Nephron (organoid): ENCODE data around the gene HES4.

Source experiments
- H3K27ac Mint-ChIP-seq, 3 experiments: 2 replicates each; pipeline ENCODE4 v1.8.0; 2020; ENCODE audit warnings: mixed read lengths in 3 of 3, mild to moderate bottlenecking in 2 of 3, moderate library complexity in 1 of 3
- H3K27me3 Mint-ChIP-seq: 2 replicates; pipeline ENCODE4 v1.8.0; 2021; ENCODE audit warnings: low read depth, mild to moderate bottlenecking, moderate library complexity, mixed read lengths
- H3K36me3 Mint-ChIP-seq: 2 replicates; pipeline ENCODE4 v1.8.0; 2020; ENCODE audit warnings: low read depth, mixed read lengths
- H3K4me1 Mint-ChIP-seq: 2 replicates; pipeline ENCODE4 v1.8.0; 2020; ENCODE audit warnings: mixed read lengths
- H3K4me3 Mint-ChIP-seq, 3 experiments: 2 replicates each; pipeline ENCODE4 v1.8.0; 2020; ENCODE audit warnings: mild to moderate bottlenecking in 3 of 3, mixed read lengths in 3 of 3, moderate library complexity in 2 of 3
- H3K9me3 Mint-ChIP-seq: 2 replicates; pipeline ENCODE4 v1.8.0; 2020; ENCODE audit warnings: mixed read lengths
- CTCF ChIP-seq, 3 experiments: fragments of 200-600 bp; sonication (generic); IDR thresholded peaks; one replicate each; pipeline ENCODE4 v1.5.0; 2021; ENCODE audit warnings: antibody characterized with exemption in 3 of 3; ENCODE audit not compliant: unreplicated experiment in 3 of 3

Gene HES4

DNA sequence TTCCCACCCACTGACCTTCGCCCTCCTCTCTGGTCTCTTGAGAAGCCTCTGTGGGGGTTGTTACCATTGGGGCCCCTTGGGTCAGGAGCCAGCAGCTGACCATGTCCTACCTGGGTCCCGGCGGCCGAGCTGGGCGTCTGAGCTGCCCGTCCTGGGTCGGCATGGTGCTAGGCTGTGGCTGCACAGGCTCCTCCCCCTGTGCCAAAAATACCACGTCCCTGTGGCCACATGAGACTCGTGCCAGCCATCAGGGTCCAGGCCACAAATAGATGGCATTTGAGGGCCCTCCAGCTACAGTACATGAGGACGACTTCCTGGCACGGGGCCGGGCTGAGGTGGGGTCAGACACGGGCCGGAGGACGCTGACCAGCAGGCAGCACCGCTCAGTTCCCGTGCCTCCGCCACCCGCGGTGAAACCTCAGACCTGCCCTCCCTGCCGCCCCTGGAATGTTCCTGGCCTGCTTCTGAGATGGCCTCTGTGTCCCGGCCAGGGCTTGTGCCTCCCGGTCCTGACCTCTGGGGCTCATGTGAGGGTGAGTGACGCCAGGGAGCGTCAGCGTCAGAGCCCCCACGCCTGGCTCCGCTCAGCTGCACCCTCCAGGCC is 17.8 kb downstream of the HES4 start, which contains the start of gene PERM1:
TSS of gene PERM1 (minus strand) at position 139 of the 604 bp plus-strand sequence. CDS start 1,064 bp downstream, outside the sequence.
- H3K27ac Mint-ChIP-seq = no peak within 1 kb of the TSS
- H3K27me3 Mint-ChIP-seq = peaks cover 41% of the 10 kb centered on the region
- peaks cover 4% of the 10 kb centered on the region for H3K36me3 Mint-ChIP-seq
- no peak for TF ChIP-seq CTCF (IDR thresholded peaks at IDR 0.05; ENCODE audit: unreplicated experiment in 3 of 3)
- peaks cover 6% of the 10 kb centered on the region for H3K4me1 Mint-ChIP-seq
- peaks cover 3% of the 10 kb centered on the region for H3K9me3 Mint-ChIP-seq
- H3K4me3 Mint-ChIP-seq = no peak within 1 kb of the TSS

- Mint-ChIP-seq H3K9me3 (peaks cover 3% of the 10 kb centered on the region), H3K4me3 (no peak overlapping the region), H3K36me3 (peaks cover 4% of the 10 kb centered on the region), H3K27ac (no peak overlapping the region), H3K4me1 (peaks cover 6% of the 10 kb centered on the region), H3K27me3 (peaks cover 41% of the 10 kb centered on the region)
- no peak for TF ChIP-seq CTCF (IDR thresholded peaks at IDR 0.05; ENCODE audit: unreplicated experiment in 3 of 3)
Observed at GRCh38 chr1:981491-981954, 18.4 kb downstream of the HES4 start.

- peaks cover 6% of the 10 kb centered on the region for H3K4me1 Mint-ChIP-seq
- peaks cover 35% of the 10 kb centered on the region for H3K27me3 Mint-ChIP-seq
- H3K4me3 Mint-ChIP-seq = no peak overlapping the region
- no peak overlapping the region for H3K27ac Mint-ChIP-seq
- TF ChIP-seq CTCF (IDR thresholded peaks at IDR 0.05; ENCODE audit: unreplicated experiment in 3 of 3) = no peak
- peaks cover 3% of the 10 kb centered on the region for H3K9me3 Mint-ChIP-seq
- peaks cover 4% of the 10 kb centered on the region for H3K36me3 Mint-ChIP-seq
Observed at GRCh38 chr1:980602-981395, 19.1 kb downstream of the HES4 start.

- TF ChIP-seq CTCF (IDR thresholded peaks at IDR 0.05; ENCODE audit: unreplicated experiment in 3 of 3) = no peak
- Mint-ChIP-seq H3K27ac (no peak overlapping the region), H3K9me3 (peaks cover 3% of the 10 kb centered on the region), H3K27me3 (peaks cover 33% of the 10 kb centered on the region), H3K36me3 (peaks cover 4% of the 10 kb centered on the region), H3K4me3 (no peak overlapping the region), H3K4me1 (no peaks in the 10 kb centered on the region)
Observed at GRCh38 chr1:980137-980571, 19.7 kb downstream of the HES4 start.

- H3K36me3 Mint-ChIP-seq = peaks cover 4% of the 10 kb centered on the region
- peaks cover 33% of the 10 kb centered on the region for H3K27me3 Mint-ChIP-seq
- peaks cover 3% of the 10 kb centered on the region for H3K9me3 Mint-ChIP-seq
- H3K4me3 Mint-ChIP-seq = no peak overlapping the region
- H3K4me1 Mint-ChIP-seq = no peaks in the 10 kb centered on the region
- no peak for TF ChIP-seq CTCF (IDR thresholded peaks at IDR 0.05; ENCODE audit: unreplicated experiment in 3 of 3)
- H3K27ac Mint-ChIP-seq = no peak overlapping the region
Observed at GRCh38 chr1:979744-980072, 20.2 kb downstream of the HES4 start.
